Spinal cord (tissue), 10 donors: ENCODE results near the gene GRIN2C. TPM values are rescaled to one million over a fixed set of nuclear protein-coding genes. Genes with fewer than 3 reads are reported as not detected.

Experiments used
- DNase-seq, 6 donors: peaks; one replicate each; pipeline versions ENCODE4 v3.0.0 to v3.0.0-alpha.2; 2013 to 2015; ENCODE audit warnings: low spot score in 6 of 6, low read depth in 4 of 6
- H3K27ac ChIP-seq: one replicate; pipeline ENCODE4 v1.5.1; 2013; ENCODE audit warnings: low read depth, low read length, control low read depth
- H3K27me3 ChIP-seq: one replicate; pipeline ENCODE4 v1.6.1; 2013; ENCODE audit warnings: low read length; ENCODE audit not compliant: control insufficient read depth, insufficient read depth
- H3K36me3 ChIP-seq: one replicate; pipeline ENCODE4 v1.6.1; 2013; ENCODE audit warnings: low read length; ENCODE audit not compliant: control insufficient read depth, insufficient read depth
- H3K4me1 ChIP-seq: one replicate; pipeline ENCODE4 v1.6.1; 2013; ENCODE audit warnings: low read length; ENCODE audit not compliant: control insufficient read depth, insufficient read depth
- H3K4me3 ChIP-seq: one replicate; pipeline ENCODE4 v1.5.1; 2013; ENCODE audit warnings: low read depth, low read length, control low read depth
- H3K9me3 ChIP-seq: one replicate; pipeline ENCODE4 v1.6.1; 2013; ENCODE audit warnings: low read length; ENCODE audit not compliant: control insufficient read depth, insufficient read depth
- WGBS: methylation state at CpG from one replicate; pipeline ENCODE4 v1.1.5; 2013; ENCODE audit warnings: missing lambda C conversion rate; ENCODE audit not compliant: insufficient coverage; 5-methylcytosine and 5-hydroxymethylcytosine counted together
- polyA plus RNA-seq, 2 donors: library from polyadenylated mRNA; unstranded; fragments of 120-200 nt; gene quantifications; one replicate each; pipeline ENCODE4 v1.2.1, GENCODE V29; 2013; ENCODE audit not compliant: insufficient read length in 2 of 2
- total RNA-seq, 2 donors: library from RNA; depleted of rRNA in 1 of 2; stranded (reverse); fragments of 120-200 nt in 1 of 2; fragments of >200 nt in 1 of 2; gene quantifications; one replicate each; pipeline versions ENCODE4 v1.2.3 to v1.2.4, GENCODE V29; 2013 to 2014
- donor health status: healthy.

Gene GRIN2C
- total and polyA plus RNA-seq, 4 donors, result 1.5 to 3.5 (median 2.6) TPM

GRCh38 chr17:74851612-74852236 lies 8.0 kb downstream of the GRIN2C start:
- Histone ChIP-seq H3K36me3 (peaks cover 32% of the 10 kb centered on the region), H3K4me3 (no peak overlapping the region), H3K9me3 (no peaks in the 10 kb centered on the region), H3K27ac (no peak overlapping the region), H3K27me3 (peaks cover 51% of the 10 kb centered on the region), H3K4me1 (peaks cover 19% of the 10 kb centered on the region)
- DNase-seq, result no peak
- 60% methylated on average over 25 of the region's 29 CpGs for WGBS

- Histone ChIP-seq H3K27me3 (peaks cover 49% of the 10 kb centered on the region), H3K4me1 (peaks cover 16% of the 10 kb centered on the region), H3K4me3 (no peak overlapping the region), H3K36me3 (peaks cover 34% of the 10 kb centered on the region), H3K9me3 (no peaks in the 10 kb centered on the region), H3K27ac (no peak overlapping the region)
- no peak for DNase-seq
- WGBS, result 76% methylated on average over 2 of the region's 3 CpGs
Observed at GRCh38 chr17:74850914-74851313, 8.8 kb downstream of the GRIN2C start.

- DNase-seq, result no peak
- 87% methylated on average over 16 of the region's 17 CpGs for WGBS
- Histone ChIP-seq H3K27me3 (peaks cover 47% of the 10 kb centered on the region), H3K36me3 (peaks cover 35% of the 10 kb centered on the region), H3K27ac (no peak overlapping the region), H3K4me3 (no peak overlapping the region), H3K4me1 (peaks cover 11% of the 10 kb centered on the region), H3K9me3 (no peaks in the 10 kb centered on the region)
Observed at GRCh38 chr17:74850310-74850709, 9.4 kb downstream of the GRIN2C start.

- no peak for DNase-seq
- Histone ChIP-seq H3K4me1 (peaks cover 11% of the 10 kb centered on the region), H3K36me3 (peaks cover 28% of the 10 kb centered on the region), H3K27me3 (peaks cover 40% of the 10 kb centered on the region), H3K4me3 (no peak overlapping the region), H3K27ac (no peak overlapping the region), H3K9me3 (no peaks in the 10 kb centered on the region)
- WGBS, result 75% methylated on average over 7 of the region's 9 CpGs
Observed at GRCh38 chr17:74848656-74849399, 10.9 kb downstream of the GRIN2C start.

GRCh38 chr17:74846621-74847020 lies 13.1 kb downstream of the GRIN2C start:
- DNase-seq, result no peak
- Histone ChIP-seq H3K36me3 (peaks cover 26% of the 10 kb centered on the region), H3K4me3 (no peak overlapping the region), H3K27me3 (peaks cover 27% of the 10 kb centered on the region), H3K27ac (no peak overlapping the region), H3K9me3 (no peaks in the 10 kb centered on the region), H3K4me1 (peaks cover 16% of the 10 kb centered on the region)
- 90% methylated on average over 16 of the region's 16 CpGs for WGBS

GRCh38 chr17:74843352-74843627 lies 16.4 kb downstream of the GRIN2C start:
- no peak for DNase-seq
- peaks cover 47% of the 10 kb centered on the region for H3K4me1 ChIP-seq
- WGBS, result 24% methylated on average over 26 of the region's 26 CpGs
- H3K27ac ChIP-seq, result no peak overlapping the region
- H3K4me3 ChIP-seq, result no peak overlapping the region
- peaks cover 15% of the 10 kb centered on the region for H3K27me3 ChIP-seq
- H3K9me3 ChIP-seq, result no peaks in the 10 kb centered on the region
- H3K36me3 ChIP-seq, result peaks cover 19% of the 10 kb centered on the region

GRCh38 chr17:74842599-74843351 lies 16.9 kb downstream of the GRIN2C start:
- WGBS, result 2% methylated on average over 87 of the region's 88 CpGs
- DNase-seq, result peak in 2 of 6 donors; percentile 84 to 90
- Histone ChIP-seq H3K4me1 (peaks cover 52% of the 10 kb centered on the region), H3K4me3 (no peak overlapping the region), H3K27me3 (peaks cover 15% of the 10 kb centered on the region), H3K9me3 (no peaks in the 10 kb centered on the region), H3K27ac (peak overlapping the region; percentile 85), H3K36me3 (peaks cover 24% of the 10 kb centered on the region)

- peaks cover 25% of the 10 kb centered on the region for H3K36me3 ChIP-seq
- H3K27ac ChIP-seq, result peak overlapping the region; percentile 85
- no peaks in the 10 kb centered on the region for H3K9me3 ChIP-seq
- DNase-seq, result peak in 1 of 6 donors; percentile 58
- peaks cover 15% of the 10 kb centered on the region for H3K27me3 ChIP-seq
- WGBS, result 45% methylated on average over 8 of the region's 8 CpGs
- peaks cover 58% of the 10 kb centered on the region for H3K4me1 ChIP-seq
- H3K4me3 ChIP-seq, result no peak overlapping the region
Observed at GRCh38 chr17:74842146-74842598, 17.5 kb downstream of the GRIN2C start.

- peak in 2 of 6 donors; percentile 68 to 81 for DNase-seq
- Histone ChIP-seq H3K4me3 (no peak overlapping the region), H3K9me3 (no peaks in the 10 kb centered on the region), H3K27ac (peak overlapping the region; percentile 85), H3K36me3 (peaks cover 34% of the 10 kb centered on the region), H3K4me1 (peaks cover 58% of the 10 kb centered on the region), H3K27me3 (peaks cover 15% of the 10 kb centered on the region)
- 16% methylated on average over 13 of the region's 13 CpGs for WGBS
Observed at GRCh38 chr17:74840989-74841666, 18.6 kb downstream of the GRIN2C start.
